HG03064 (cell line): ENCODE data around the gene DUSP22.

Experiments
- ATAC-seq: cut with Tn5 transposase; IDR thresholded peaks from one replicate; pipeline ENCODE4 v1.9.1; 2021; ENCODE audit warnings: low read depth; ENCODE audit not compliant: unreplicated experiment

The DUSP22 gene

GRCh38 chr6:390914-391558, 98.7 kb downstream of the DUSP22 start:
- ATAC-seq: no peak

DNA sequence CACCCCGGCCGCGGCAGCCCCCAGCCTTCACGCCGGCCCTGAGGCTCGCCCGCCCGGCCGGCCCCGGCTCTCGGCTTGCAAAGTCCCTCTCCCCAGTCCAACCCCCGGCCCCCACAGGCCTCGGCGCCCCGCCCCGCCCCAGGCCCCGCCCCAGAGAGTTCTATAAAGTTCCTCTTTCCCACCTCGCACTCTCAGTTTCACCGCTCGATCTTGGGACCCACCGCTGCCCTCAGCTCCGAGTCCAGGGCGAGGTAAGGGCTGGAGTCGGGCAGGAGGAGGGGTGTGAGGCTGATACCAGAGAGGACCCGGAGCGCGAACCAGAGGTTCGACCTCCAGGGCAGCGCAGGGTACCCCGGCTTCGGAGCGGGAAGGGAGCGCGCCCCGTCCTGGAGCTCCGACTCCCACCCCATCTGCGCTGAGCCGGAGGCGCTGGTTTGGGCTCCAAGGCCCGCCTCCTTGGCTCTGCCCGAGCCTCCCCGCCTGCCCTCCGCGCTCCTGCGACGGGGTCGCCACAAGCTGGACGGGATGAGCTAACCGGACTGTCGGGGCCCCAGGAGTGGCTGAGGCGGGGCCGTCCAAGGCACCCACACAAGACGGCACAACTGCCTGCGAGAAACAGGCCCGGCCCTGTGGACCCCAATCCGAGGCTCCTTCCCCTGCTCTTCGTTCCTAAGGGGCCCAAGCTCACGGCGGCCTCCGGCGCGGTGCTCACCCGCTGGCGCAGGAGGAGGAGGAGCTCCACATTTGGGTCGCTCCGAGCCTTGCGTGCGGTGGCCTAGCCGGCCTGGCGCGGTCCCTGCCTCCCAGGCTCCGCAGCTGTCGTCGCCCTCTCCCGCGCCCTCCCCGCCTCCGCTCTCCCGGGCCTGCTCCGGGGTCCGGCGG, 99.5 kb downstream of the DUSP22 start, which contains the start of gene IRF4:
Gene IRF4 (plus strand): TSS at position 194 of the 882 bp plus-strand sequence. CDS start 1,401 bp downstream, outside the sequence.
- ATAC-seq: no peak

GRCh38 chr6:392441-393390, 100.4 kb downstream of the DUSP22 start:
- no peak for ATAC-seq

DNA sequence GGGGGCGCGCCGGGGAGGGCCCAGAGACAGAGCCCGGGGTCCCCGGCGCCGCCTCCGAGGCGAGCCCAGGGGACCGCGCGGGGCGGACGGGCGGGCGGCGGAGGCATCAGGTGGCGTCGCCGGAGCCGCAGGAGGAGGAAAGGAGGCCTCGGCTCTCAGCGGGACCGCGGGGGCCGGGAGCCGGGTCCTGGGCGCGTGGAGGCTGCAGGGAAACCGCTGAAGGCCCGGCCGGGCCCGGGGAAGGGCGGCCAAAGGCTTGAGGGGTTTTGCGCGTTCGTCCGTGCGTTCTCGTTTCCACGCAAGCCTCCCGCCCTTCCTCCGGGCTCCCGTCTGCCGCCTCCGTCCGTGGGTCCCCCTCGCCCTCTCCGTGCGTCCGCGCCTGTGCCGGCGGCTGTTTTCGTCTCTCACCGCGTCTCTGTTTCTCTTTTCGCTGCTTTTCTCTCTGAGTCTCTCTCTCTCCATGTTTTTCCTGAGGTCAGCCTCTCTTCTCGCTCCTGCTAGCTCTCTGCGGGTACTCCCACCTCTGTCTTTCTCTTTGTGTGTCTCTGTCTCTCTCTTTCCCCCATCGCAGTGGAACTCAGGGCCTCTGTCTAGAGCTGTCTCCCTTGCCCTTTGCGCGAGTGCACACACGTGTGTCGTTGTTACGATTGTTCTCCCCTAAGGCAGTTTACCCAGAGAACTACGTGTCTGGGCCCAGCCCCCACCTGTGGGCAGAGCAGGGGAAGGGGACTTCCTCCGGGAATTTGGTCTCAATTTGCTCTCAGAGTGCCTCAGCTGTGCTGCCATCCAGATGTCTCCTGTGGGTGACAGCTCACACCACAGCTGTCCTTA, 101.3 kb downstream of the DUSP22 start:
- no peak for ATAC-seq

DNA sequence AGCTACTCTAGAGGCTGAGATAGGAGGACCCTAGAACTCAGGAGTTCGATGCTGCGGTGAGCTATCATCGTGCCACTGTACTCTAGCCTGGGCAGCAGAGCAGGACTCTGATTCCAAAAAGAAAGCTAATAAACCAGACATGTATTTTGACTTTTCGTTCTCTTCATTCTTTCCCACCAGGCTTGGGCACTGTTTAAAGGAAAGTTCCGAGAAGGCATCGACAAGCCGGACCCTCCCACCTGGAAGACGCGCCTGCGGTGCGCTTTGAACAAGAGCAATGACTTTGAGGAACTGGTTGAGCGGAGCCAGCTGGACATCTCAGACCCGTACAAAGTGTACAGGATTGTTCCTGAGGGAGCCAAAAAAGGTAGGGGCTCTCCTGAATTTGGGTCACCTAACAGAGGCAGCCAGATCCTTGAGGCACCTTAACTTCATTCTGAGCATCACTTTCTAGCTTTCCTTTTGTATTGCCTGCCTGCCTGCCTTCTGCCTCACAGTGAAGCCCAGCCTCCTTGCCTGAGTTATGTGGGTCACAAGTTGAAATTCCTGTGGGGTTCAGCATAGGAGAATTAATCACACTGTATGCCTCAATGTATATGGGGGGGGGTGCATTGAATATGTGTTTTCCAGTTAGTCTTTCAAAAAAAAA, 102.5 kb downstream of the DUSP22 start:
- no peak for ATAC-seq

DNA sequence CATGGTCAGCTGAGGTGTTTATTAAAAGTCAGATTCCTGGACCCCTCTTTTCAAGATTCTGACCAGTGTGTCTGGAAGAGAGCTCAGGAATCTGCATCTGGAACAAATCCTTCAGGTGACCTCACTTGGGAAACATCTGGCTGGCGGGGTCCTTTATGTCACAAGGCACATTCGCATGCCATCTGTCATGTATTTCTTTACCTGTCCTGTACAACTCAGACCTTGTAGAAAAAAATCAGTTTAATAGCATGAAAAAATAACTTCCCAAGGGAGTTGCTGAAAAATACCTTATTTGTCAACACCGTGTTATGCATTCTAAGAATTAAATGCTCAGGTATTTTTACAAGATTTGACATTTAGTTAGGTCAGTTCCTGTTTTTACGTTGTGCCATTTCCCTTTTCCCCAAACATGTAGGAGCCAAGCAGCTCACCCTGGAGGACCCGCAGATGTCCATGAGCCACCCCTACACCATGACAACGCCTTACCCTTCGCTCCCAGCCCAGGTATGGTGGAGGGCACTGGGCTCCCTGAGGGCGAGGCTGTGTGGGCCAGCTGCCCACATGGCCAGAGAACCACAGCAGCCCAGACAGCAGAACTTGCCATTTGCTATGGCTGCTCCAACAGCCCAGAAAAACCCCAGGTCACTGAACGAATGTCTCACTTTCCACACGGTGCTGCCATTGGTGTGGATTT, 103.3 kb downstream of the DUSP22 start:
- no peak for ATAC-seq

GRCh38 chr6:396126-396520, 103.8 kb downstream of the DUSP22 start:
- no peak for ATAC-seq

DNA sequence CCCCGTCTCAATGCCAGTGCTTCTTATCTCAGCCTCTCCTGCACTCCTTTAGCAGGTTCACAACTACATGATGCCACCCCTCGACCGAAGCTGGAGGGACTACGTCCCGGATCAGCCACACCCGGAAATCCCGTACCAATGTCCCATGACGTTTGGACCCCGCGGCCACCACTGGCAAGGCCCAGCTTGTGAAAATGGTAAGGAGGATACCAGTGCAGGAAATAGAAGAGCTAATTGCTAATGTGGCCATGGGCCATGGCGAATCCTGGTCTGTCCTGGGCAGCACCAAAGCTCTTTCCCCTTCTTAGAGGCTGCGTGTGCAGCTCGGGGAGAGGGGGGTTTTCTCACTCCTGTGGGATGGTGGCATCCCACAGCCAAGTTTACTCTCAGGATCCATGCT, 104.8 kb downstream of the DUSP22 start:
- ATAC-seq: no peak

DNA sequence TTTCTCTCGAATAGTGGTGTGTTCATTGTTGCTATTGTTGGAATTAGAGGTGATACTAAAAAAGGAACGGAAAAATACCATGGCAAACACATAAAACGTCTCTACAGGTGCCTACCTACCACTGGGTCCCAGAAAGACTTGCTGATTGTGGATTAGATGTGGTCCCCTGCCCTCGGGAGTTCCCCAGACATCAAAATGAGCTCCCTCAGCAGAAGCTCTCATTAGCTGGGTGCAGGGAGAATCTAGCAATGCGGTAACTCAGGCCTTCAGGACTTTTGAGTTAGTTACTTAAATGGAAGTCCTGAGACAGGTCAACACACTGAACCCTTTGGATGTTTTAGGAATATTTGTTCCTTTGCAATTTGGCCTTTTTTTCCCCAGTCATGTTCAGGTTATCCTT, 105.3 kb downstream of the DUSP22 start:
- ATAC-seq: no peak

GRCh38 chr6:398065-398464, 105.8 kb downstream of the DUSP22 start:
- no peak for ATAC-seq

DNA sequence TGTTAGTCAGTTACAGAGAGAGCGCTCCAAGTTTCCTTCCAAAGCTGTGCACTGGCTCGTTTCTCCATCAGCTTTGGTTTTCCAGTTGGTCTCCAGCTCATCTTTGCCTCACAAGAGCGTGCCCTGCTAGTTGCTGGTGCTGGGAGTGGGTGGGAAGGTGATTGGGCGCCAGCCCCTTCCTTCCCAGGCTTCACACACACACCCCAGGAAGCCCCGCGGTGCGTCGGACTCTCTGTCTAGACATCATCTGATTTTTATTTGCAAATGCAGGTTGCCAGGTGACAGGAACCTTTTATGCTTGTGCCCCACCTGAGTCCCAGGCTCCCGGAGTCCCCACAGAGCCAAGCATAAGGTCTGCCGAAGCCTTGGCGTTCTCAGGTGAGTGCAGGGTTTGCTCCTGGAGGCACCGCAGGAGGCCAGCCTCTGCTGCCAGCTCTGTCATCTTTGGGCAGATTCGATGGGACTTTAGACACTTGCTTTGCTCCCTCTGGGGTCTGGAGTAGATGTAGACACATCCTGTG, 106.3 kb downstream of the DUSP22 start:
- no peak for ATAC-seq

DNA sequence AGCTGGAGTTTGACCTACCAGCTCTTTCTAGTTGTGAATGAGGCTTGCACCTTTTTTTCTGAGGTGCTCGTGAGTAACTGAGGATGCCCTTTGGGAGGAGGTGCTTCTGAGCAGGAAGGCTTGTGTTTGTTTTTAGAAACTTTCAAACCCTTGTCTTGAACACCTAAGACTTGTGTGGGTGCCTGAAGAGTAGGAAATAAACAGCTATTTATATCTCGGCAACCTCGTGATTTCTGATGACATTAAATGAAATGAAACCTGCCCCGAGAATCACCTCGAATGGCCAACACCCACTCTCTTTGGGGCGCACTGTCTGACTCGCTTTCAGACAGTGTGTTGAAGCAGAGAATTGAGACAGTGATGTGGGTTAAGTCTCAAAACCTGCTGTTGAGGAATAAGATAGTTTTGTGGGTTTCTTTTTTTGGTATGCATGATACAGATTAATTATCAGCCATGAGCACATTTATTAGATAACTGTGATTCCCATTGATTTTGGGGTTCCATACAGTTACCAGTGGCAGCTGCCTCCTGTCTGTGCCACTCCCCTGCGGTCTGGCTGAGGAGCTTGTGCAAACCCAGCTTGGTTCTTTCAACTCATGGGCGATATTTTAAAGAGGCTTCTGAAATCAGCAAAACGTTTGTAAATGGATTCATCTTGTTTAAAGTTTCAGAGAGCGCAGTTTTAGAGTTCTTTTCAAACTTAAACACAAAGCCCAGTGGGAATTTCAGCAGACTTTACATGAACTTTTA, 107.7 kb downstream of the DUSP22 start:
- no peak for ATAC-seq

DNA sequence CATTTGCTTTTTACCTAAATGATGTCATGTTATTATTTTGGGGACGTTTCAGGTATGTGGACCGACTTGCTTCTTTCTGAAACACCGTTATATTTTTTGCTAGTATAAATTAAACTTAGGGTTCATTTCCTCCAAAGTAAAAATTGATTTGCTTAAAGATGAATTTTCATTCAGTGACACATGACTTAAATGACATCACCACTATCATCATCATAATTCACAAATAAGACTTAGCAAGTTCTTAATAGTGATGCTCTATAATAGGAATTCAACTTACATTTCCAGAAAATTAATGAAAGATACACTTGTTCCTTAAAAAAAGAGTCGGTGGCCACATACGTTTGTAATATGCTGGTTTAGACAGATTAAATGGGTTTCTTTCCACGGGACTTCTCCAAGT, 108.5 kb downstream of the DUSP22 start:
- ATAC-seq: no peak
